ENCODE results near the gene SHISA4.
"Not testable (repeated sequence)": the region's sequence is repeated elsewhere in the genome, so short reads cannot be mapped to it uniquely, and the experiment has no call there.

Gene SHISA4, protein sequence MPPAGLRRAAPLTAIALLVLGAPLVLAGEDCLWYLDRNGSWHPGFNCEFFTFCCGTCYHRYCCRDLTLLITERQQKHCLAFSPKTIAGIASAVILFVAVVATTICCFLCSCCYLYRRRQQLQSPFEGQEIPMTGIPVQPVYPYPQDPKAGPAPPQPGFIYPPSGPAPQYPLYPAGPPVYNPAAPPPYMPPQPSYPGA

DNA sequence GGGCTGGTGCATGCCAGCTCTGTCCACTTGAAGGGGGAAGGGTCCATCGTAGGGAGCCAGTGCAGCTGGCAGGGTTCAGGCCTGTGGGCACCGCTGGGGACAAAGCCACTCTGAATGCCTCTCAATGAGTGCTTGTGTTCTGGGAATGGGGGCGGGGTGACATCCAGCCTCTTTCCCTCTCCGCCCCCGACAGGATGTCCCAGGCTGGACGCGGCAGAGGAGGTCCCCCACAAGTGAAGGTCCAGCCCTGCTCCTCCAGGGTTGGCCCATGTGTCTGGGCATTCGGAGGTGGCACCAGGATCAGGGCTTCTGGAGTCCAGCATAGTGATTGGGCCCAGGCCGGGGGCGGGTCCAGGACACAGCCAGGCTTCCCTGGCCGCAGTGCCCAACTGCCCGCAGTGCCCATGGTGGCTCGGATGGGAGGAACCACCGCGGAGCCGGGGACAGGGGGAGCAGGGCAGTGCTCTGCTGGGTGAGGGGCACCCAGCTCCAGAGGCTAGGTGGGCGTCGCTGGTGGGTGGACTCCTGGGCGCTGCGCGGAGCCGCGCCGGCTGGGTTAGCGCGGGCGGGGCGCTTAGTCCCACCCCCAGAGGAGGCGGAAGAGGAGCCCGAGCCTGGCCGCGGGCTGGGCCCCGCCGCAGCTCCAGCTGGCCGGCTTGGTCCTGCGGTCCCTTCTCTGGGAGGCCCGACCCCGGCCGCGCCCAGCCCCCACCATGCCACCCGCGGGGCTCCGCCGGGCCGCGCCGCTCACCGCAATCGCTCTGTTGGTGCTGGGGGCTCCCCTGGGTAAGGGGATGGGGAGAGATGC, at the start of gene SHISA4:
SHISA4 (plus strand) TSS at position 617 of the 808 bp plus-strand sequence; CDS start at position 714, 97 bp downstream.
- no peak for DNase-seq

DNA sequence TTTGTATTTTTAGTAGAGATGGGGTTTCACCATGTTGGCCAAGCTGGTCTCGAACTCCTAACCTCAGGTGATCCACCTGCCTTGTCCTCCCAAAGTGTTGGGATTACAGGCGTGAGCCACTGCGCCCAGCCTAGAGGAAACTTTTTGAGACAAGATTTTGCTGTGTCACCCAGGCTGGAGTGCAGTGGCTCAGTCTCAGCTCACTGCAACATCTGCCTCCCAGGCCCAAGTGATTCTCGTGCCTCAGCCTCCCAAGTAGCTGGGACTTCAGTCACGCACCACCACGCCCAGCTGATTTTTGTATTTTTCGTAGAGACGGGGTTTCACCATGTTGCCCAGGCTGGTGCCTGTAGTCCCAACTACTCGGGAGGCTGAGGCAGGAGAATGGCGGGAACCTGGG, 49.6 kb upstream of the SHISA4 start:
- not testable (repeated sequence) for DNase-seq

DNA sequence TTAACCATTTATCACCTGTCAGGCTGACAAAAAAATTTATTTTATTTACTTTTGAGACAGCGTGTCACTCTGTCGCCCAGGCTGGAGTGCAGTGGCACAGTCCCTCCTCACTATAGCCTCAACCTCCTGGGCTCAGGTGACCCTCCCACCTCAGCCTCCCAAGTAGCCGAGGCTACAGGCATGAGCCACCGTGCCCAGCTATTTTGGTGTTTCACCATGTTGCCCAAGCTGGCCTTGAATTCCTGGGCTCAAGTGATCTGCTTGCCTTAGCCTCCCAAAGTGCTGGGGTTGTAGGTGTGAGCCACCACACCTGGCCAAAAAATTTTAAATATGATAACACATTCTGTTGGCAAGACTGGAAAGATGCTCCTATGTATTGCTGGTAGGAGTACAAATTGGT, 48.6 kb upstream of the SHISA4 start:
- no peak for DNase-seq

DNA sequence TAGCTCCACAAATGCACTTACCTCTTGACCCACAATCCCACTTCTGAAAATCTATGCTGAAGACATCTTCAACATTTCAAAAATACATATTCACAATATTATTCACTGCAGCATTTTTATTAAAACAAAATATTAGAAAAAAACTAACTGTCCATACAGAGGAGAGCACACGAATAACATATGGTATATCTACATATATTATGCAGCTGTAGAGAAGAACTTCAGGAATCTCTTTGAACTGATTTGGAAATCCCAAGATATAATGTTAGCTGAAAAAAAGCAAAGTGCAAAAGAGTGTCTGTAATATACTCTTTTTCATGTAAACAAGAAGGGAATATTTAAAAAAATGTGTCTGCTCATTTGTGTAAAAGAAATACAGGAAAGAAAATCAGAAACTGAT, 48.2 kb upstream of the SHISA4 start:
- DNase-seq = no peak

DNA sequence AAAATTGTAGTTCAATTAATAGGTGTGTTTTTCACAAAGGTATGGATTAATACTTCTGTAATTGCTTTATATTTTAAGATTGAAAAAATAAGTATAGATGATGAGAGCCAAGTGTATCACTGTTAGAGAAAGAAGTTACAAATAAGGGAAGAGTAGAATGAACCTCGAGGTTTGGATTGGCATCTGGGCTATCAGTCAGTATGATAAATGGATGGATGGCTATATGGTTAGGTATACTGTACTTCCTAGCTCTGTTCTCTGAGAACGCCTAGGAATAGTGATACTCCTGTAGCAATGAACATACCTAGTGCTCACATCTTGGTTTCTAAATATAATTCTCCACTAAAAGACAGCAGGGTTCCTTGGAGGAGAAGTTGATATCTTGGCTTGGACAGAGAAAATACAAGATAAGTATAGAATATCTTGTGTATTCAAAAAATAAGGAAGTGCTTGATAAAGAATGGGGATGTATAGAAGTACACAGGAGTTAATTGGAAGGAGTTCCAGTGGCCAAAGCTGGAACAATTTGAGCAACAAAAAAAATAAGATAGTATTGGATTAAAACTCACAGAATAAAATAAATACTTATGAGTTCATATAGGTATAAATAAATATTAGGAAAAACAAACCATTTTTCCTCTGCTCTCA, 47.3 kb upstream of the SHISA4 start:
- DNase-seq = no peak

DNA sequence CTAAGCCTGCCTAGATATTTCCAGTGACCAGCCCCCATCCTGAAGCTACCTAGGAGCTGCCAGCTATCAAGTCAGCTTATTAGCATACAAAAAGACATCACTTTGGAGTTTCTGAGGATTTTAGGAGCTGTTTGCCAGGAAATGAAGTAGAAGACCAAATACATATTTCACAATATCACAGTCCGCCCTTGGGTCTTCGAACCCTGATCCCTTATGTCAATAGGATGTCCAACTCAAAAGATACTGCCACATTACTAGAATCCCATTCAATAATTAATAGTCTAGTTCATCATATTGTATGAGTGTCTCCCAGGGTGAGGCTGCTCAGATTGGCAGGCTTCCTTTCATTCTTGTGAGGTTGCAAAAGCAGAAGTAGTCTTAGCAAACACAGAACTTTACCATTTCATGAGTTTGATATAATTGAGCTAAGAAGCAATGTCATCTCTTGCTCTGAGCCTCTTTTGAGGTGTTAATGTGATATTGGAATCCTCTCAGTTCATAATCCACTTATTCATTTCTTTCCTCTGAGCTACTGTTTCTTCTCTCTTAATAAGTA, 46.1 kb upstream of the SHISA4 start:
- DNase-seq = no peak

DNA sequence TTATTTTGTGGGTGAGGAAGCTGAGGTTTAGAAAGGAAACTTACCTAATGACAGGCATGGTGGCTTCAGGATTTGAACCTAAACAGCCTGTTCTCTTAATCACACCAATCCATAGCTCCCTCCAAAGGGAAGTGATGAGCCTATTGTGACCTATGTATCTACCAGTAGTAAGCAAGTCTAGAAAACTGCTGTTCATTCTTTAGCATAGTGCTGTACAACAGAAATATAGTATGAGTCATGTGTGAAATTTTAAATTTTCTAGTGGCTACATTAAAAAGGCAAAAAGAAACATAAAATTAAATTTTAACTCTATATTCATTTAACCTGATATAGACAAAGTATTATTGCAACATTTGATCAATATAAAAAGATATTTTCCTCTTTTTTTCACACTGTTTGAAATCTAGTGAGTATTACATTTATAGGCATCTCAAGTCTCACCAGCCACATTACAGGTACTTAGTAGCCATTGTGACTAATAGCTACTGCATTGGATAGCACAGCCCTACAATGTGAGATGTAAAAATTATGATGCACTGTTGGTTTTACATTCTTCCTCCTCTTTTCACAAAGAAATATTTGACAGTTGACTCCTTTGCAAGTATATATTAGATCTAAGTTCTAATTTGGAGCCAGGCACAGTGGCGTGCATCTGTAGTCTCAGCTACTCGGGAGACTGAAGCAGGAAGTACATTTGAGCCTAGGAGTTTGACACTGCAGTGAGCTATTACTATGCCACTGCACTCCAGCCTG, 43.2 kb upstream of the SHISA4 start:
- no peak for DNase-seq

DNA sequence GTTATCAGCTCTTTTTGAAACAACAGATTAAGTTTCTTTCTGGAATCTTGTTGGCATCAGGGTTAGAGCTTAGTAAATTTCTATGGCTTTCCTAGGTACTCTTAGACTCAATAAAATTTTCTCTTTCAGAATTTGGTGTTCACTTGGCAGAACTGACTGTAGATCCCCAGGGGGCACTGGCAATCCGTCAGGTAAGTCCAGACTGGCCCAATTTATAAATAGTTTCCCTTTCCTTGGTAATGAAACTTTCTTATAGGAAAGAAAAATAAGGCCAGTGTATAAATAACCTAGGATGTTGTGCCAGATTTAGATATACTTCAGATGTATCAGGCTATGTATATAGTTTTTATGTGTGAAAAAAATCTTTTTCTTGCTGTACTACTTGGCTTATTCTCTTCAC, 41.5 kb upstream of the SHISA4 start:
- DNase-seq = no peak

DNA sequence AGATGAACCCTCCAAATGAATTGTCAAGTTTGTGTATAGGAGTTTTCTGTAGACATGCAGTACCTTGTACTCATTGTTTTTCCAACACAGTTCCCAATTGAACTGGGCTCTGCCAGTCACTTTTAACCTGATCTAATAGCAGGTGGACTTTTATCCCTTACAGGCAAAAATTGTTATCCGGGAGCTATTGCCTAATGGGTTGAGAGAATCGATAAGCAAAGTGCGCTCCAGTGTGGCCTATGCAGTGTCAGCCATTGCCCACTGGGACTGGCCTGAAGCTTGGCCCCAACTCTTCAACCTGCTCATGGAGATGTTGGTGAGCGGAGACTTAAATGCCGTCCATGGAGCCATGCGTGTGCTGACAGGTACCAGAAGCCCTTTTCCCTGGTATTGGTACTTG, 40.5 kb upstream of the SHISA4 start:
- no peak for DNase-seq

DNA sequence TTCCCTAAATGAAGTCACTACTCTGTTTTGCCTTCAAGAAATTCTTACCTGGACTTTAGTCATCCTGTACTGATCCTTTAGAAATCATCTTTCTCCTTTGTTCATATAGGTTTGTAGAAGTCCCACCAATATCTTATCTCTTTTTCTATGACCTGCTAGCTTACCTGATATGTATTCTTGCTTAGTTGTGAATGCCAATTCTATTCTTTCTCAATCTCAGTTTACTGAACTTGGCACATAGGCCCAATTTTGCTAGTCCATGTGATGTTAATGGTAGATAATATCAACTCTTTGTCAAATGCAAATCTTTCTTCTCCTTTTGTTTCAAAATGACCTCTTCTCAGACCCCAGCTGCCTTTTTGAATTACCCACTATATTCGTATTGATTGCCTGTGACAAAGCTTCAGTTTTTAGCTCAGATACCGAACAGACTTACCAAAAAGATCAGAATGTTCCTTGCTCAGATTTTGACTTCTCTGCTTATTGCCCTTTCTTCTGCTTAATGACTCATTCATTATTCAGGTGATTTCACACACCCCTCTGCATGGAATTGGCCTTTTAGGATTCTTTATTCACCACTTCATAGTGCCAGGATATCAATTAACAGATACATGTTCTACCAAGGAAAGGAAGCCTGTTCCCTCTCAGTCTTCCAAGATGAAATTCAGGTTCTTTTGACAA, 39.2 kb upstream of the SHISA4 start:
- DNase-seq = no peak

DNA sequence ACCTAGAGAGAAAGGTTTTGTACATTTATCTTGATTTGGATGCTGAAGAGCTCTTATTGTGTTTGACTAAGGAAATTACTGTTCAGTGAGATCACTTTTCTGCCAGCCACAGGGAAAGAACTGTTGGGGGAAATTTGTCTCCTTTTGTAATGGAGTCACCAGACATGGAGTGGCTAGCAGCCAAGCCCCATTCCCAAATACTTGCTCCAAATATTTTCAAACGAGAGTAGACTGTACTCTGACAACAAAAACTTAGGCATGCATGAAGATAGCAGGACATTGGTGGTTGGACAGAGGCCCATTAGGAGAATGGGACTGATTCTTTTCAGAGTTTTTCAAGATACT, 38.7 kb upstream of the SHISA4 start:
- DNase-seq = no peak

DNA sequence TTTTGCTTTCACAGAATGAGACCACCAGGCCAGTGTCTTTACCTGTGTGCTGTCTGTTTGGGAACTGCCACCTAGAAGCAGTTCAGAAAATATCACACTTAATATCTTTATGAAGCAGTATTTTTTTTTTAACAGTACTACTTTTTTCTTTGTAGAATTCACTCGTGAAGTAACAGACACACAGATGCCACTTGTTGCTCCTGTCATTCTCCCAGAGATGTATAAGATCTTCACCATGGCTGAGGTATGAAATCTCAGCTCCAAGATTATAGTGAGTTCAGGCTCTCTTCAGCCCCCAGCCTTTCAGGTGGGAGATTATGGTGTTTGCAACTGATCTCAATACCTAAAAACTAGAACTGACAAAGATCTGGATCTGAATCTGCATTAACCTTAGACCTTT, 36.7 kb upstream of the SHISA4 start:
- DNase-seq = no peak

DNA sequence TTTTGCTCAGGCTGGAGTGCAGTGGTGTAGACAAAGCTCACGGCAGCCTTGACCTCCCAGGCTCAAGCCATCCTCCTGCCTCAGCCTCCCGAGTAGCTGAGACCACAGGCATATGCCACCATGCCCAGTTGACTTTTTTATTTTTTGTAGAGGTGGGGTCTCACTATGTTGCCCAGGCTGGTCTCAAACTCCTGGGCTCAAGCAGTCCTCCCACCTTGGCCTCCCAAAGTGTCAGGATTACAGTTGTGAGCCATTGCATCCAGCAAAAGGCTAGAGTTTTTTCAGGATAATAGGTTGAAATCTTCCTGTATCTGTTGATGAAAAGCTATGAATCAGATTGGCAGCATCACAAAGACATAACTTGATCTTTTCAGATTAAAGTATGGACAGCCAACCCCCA, 32.0 kb upstream of the SHISA4 start:
- not testable (repeated sequence) for DNase-seq

DNA sequence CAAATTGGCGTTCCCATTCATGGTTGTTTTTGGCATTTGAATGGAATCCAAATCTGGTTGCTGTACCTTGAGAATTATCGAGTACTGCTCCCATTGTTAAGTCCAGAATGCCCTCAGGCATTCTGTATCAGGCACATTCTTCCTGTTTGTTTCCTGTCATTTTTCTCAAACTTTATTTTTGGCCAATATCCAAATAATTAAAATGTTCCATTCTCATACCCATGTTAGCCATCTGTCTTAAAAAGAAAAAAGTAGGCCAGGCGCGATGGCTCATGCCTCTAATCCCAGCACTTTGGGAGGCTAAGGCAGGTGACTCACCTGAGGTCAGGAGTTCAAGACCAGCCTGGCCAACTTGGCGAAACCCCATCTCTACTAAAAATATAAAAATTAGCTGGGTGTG, 29.3 kb upstream of the SHISA4 start:
- DNase-seq = no peak

DNA sequence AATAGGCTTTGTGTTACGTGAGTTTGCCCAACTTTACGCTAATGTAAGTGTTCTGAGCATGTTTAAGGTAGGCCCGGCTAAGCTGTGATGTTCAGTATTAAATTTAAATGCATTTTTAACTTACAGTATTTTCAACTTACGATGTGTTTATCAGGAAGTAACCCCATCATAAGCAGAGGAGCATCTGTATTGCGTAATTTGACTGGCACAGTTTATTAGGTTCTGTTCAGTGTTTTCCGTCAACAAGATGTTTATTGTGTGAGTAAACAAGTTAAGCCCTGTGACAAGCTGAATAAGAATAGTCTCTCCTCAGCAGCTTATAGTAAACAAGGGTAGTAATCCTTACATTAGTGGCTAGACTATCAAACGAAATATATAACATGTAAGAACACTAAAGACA, 27.2 kb upstream of the SHISA4 start:
- DNase-seq = no peak

DNA sequence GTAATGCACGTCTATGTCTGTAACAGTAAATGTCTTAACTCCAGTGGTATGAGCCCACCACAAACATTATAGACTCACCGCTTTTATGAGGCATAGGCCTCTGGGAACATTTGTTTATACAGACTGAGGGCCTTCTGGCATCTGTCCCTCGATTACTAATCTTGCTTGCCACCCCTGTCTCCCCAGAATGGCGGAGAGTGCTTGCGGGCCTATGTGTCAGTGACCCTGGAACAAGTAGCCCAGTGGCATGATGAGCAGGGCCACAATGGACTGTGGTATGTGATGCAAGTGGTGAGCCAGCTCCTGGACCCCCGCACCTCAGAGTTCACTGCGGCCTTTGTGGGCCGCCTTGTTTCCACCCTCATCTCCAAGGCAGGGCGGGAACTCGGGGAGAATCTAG, 18.3 kb upstream of the SHISA4 start:
- no peak for DNase-seq

DNA sequence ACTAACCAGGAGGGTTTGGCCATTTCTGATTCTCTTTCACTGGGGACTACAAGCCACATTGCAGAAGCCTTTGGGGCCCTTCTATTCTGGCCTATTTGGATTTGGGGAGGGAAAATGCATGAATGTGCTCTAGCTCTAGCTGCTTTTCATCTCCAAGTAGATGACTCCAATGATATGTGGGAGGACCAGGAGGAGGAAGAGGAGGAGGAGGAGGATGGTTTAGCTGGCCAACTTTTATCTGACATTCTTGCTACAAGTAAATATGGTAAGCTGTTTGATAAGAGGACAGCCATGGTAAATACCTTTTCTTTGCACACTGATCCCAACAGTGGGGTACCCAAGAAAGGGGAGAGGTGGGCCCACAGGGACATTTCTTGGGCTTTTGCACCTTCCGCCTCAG, 14.0 kb upstream of the SHISA4 start:
- DNase-seq = no peak

DNA sequence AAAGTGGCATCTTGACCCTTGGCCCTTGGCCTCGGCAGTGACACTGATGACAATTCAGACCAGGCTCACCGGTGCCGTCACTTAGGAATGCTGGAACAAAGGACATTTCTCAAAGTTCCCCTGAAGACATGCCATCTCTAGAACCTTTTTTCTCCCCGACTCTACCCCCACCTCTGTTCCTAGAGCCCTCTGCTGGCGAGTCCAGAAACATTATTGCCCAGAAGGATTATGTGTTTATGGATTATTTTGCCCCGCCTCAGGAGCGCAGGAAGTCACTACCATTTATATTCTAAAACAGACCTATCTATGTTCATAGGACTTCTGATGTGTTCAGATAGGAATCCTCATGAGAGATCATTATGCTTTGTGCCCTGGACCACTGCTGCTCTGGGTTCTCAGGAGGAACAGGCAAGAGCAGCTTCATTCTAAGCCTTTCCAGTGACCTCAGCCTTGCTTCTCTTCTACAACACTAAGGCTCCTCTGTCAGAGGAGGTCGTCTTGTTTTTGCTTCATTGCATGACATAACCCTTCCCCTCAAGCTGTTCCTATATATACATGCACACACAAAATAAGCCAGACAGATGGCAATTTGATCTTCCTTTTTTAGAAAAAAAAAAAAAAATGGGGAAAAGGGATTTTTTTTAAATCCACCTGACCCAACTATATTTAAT, 12.4 kb upstream of the SHISA4 start:
- DNase-seq = no peak

DNA sequence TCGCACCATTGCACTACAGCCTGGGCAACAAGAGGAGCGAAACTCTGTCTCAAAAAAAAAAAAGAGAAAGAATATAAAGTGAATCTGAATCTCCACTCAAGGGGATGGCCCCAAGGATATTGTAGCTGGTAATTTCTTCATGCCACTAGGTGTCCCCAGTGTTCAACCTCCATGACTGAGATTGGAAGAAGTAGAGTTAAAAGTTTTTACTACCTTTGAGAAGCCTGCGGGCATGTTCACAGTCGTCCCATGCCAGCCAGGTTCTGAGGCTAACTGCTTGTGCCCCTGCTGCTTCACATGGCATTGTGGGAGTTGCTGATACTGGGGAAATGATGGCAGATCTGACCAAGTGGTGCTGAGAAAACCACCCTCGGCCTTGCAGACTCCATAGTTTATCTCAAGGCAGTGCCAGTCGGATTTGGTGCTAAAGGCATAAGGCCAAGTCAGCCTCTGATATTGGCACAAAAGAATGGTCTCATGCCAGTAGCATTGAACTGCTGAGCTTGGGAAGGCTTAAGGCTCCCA, 10.8 kb upstream of the SHISA4 start:
- DNase-seq = no peak

DNA sequence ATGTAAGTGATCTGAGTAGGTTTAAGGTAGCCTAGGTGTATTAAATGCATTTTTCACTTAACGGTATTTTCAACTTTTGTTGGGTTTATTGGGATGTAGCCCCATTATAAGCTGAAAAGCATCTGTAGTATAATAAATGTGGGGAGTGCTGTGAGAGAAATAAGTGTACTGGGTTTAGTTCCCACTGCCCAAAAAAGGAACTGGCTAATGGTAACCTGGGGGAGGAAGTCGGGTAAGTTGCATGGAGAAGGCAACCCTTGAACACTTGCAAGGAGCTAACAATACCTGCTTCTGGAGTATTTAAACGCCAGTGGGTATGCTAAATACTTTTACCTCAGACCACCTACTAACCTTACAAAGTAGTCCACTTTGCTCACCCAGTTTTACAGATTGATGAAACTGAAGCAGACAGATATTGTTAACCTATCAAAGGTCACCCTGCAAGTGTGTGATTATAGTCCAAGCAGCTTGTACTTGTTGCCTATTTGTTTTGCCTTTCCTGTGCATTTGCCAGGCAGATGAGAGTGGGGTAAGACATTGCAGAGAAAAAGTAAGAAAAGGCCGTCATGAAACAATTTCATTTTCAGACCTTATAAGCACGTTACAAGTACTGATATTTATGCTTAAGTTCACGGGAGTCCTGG, 7.6 kb upstream of the SHISA4 start:
- no peak for DNase-seq

DNA sequence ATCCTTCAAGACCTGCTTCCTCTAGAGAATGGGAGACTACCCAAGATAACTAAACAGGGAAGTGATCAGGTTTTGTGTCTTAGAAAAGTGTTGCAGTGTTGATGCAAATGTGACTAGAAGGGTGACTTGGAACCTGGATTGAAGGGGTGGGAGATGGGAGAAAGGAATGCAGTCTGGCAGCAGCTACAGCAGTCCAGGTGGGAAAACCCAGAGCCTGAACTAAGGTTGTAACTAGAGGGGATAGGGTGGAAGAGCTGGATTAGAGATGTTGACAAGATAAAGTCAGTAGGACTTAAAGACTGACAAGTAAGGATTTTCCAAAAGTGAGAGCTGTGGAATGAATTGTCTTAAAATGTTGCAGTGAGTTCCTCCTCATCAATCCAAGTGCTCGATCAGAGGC, 7.1 kb upstream of the SHISA4 start:
- DNase-seq = no peak

Data from CD4-positive, alpha-beta T cell treated with Interferon gamma for 1 hour (primary cell).